HCT116 (cell line): ENCODE measurements around the gene CUL4A. TPM values are rescaled to one million over a fixed set of nuclear protein-coding genes. Genes with fewer than 3 reads are reported as not detected.

Source experiments
- ATAC-seq: fragments of 200-7000 bp; cut with Tn5 transposase; 2 replicates; pipeline ENCODE4 v1.9.1; 2020; ENCODE audit warnings: mild to moderate bottlenecking, moderate library complexity
- BruUV-seq: library from RNA; stranded (reverse); fragments of 400-500 nt; replicated peaks from 2 replicates; lab custom pipeline; 2021; lab: Mats Ljungman, UMichigan
- CTCF ChIA-PET: fragments of 300-600 bp; sonication (Branson Sonifier 250); formaldehyde crosslinking; loops from one replicate; lab custom pipeline; 2021; ENCODE audit warnings: antibody characterized with exemption; lab: Charles Lee
- POLR2A ChIA-PET: fragments of 300-600, 350-600 bp; sonication (Branson Sonifier 250); formaldehyde crosslinking; loops from one replicate; lab custom pipeline; 2021; ENCODE audit warnings: antibody characterized with exemption; lab: Charles Lee
- RAD21 ChIA-PET, 2 experiments: fragments of 300-600 bp; sonication (Branson Sonifier 250); formaldehyde crosslinking; loops; one replicate each; lab custom pipeline; 2023; ENCODE audit warnings: low total read pairs in 2 of 2; ENCODE audit not compliant: uncharacterized antibody in 2 of 2, unreplicated experiment in 2 of 2, low non-redundant PET in 1 of 2; lab: Charles Lee
- DNase-seq: peaks from one replicate; pipeline ENCODE4 v3.0.0-alpha.2; 2010; ENCODE audit warnings: low read depth, low spot score
- H2AFZ ChIP-seq: fragments of 200-600 bp; shearing (Covaris generic), sonication (generic); 2 replicates; pipeline ENCODE4 v1.6.1; 2017; ENCODE audit warnings: low read depth, mixed run types, mixed read lengths, antibody characterized with exemption, low read length; ENCODE audit not compliant: poor library complexity, severe bottlenecking
- H3K27ac ChIP-seq: 2 replicates; pipeline ENCODE4 v1.5.1; 2012; ENCODE audit warnings: low read depth, low read length
- H3K27me3 ChIP-seq: fragments of 200-600 bp; sonication (generic); 2 replicates; pipeline ENCODE4 v1.6.1; 2016; ENCODE audit warnings: mixed run types, low read length, mixed read lengths; ENCODE audit not compliant: insufficient read depth
- H3K36me3 ChIP-seq, 2 experiments: fragments of 200-500 bp in 1 of 2; fragments of 200-600 bp in 1 of 2; sonication (Bioruptor generic) in 1 of 2; sonication (generic) in 1 of 2; 2 replicates each; pipeline versions ENCODE4 v1.5.1 to v1.6.1; 2014 to 2016; ENCODE audit warnings: low read length in 2 of 2, inconsistent platforms in 1 of 2, mixed read lengths in 1 of 2, mixed run types in 1 of 2; ENCODE audit not compliant: insufficient read depth in 2 of 2, control insufficient read depth in 1 of 2
- H3K4me1 ChIP-seq, 2 experiments: fragments of 200-600 bp in 1 of 2; sonication (generic) in 1 of 2; 2 replicates each; pipeline versions ENCODE4 v1.5.1 to v1.6.1; 2012 to 2017; ENCODE audit warnings: low read length in 2 of 2, inconsistent platforms in 1 of 2, mild to moderate bottlenecking in 1 of 2, mixed read lengths in 1 of 2, mixed run types in 1 of 2, moderate library complexity in 1 of 2; ENCODE audit not compliant: insufficient read depth in 2 of 2, control insufficient read depth in 1 of 2
- H3K4me2 ChIP-seq: fragments of 200-600 bp; sonication (generic); 2 replicates; pipeline ENCODE4 v1.6.1; 2017; ENCODE audit warnings: mixed run types, low read length, mixed read lengths
- H3K4me3 ChIP-seq, 2 experiments: fragments of 200-600 bp in 1 of 2; sonication (generic) in 1 of 2; replicated peaks in 1 of 2; 2 replicates each; pipeline ENCODE4 v1.5.1; 2011 to 2016; ENCODE audit warnings: low read length in 2 of 2, control low read depth in 1 of 2, low read depth in 1 of 2, mild to moderate bottlenecking in 1 of 2, mixed read lengths in 1 of 2, mixed run types in 1 of 2
- H3K79me2 ChIP-seq: fragments of 200-600 bp; sonication (generic); 2 replicates; pipeline ENCODE4 v1.6.1; 2017; ENCODE audit warnings: mild to moderate bottlenecking, mixed run types, low read length, moderate library complexity, mixed read lengths; ENCODE audit not compliant: insufficient read depth
- H3K9ac ChIP-seq: fragments of 200-600 bp; sonication (generic); 2 replicates; pipeline ENCODE4 v1.6.1; 2016; ENCODE audit warnings: low read length, mixed read lengths
- H3K9me2 ChIP-seq: fragments of 200-600 bp; sonication (generic), shearing (Covaris generic); 2 replicates; pipeline ENCODE4 v1.6.1; 2017; ENCODE audit warnings: mixed run types, mild to moderate bottlenecking, moderate library complexity; ENCODE audit not compliant: insufficient read depth
- H3K9me3 ChIP-seq, 2 experiments: fragments of 200-500 bp in 1 of 2; fragments of 200-600 bp in 1 of 2; sonication (Bioruptor generic) in 1 of 2; sonication (generic) in 1 of 2; 2 replicates each; pipeline ENCODE4 v1.6.1; 2014 to 2017; ENCODE audit warnings: low read length in 2 of 2, mixed read lengths in 2 of 2, inconsistent platforms in 1 of 2, low read depth in 1 of 2, mild to moderate bottlenecking in 1 of 2, mixed run types in 1 of 2, moderate library complexity in 1 of 2; ENCODE audit not compliant: control insufficient read depth in 1 of 2, insufficient read depth in 1 of 2
- H4K20me1 ChIP-seq: fragments of 200-600 bp; sonication (generic), shearing (Covaris generic); 2 replicates; pipeline ENCODE4 v1.6.1; 2017; ENCODE audit warnings: mixed run types, mild to moderate bottlenecking, moderate library complexity; ENCODE audit not compliant: insufficient read depth
- ATF3 ChIP-seq: IDR thresholded peaks from 2 replicates; pipeline ENCODE4 v1.6.1; 2012
- CEBPB ChIP-seq: IDR thresholded peaks from 2 replicates; pipeline ENCODE4 v1.6.1; 2012; ENCODE audit warnings: low read depth
- CTCF ChIP-seq, 3 experiments: fragments of 200-600 bp in 1 of 3; sonication (generic) in 1 of 3; IDR thresholded peaks in 2 of 3; conservative IDR thresholded peaks in 1 of 3; 2 replicates each; pipeline ENCODE4 v1.5.1; 2012 to 2017; ENCODE audit warnings: low read depth in 2 of 3, low read length in 2 of 3, antibody characterized with exemption in 1 of 3, borderline replicate concordance in 1 of 3, control low read depth in 1 of 3, mild to moderate bottlenecking in 1 of 3, mixed read lengths in 1 of 3, mixed run types in 1 of 3, moderate library complexity in 1 of 3; ENCODE audit not compliant: insufficient read depth in 1 of 3
- EGR1 ChIP-seq: IDR thresholded peaks from 2 replicates; pipeline ENCODE4 v1.6.1; 2012; ENCODE audit warnings: low read depth
- ELF1 ChIP-seq: IDR thresholded peaks from 2 replicates; pipeline ENCODE4 v1.6.1; 2012; ENCODE audit warnings: low read depth, borderline replicate concordance
- JUND ChIP-seq: IDR thresholded peaks from 2 replicates; pipeline ENCODE4 v1.6.1; 2012
- MAX ChIP-seq: IDR thresholded peaks from 2 replicates; pipeline ENCODE4 v1.6.1; 2012
- POLR2A ChIP-seq: IDR thresholded peaks from 2 replicates; pipeline ENCODE4 v1.7.0; 2011; ENCODE audit warnings: borderline replicate concordance; ENCODE audit not compliant: insufficient read depth, insufficient read length; ENCODE audit errors: extremely low read depth
- RAD21 ChIP-seq: IDR thresholded peaks from 2 replicates; pipeline ENCODE4 v1.6.1; 2012; ENCODE audit warnings: low read depth, mild to moderate bottlenecking
- SIN3A ChIP-seq: IDR thresholded peaks from 2 replicates; pipeline ENCODE4 v1.6.1; 2012; ENCODE audit warnings: low read depth
- SP1 ChIP-seq: IDR thresholded peaks from 2 replicates; pipeline ENCODE4 v1.6.1; 2012; ENCODE audit warnings: low read depth
- TCF7L2 ChIP-seq: IDR thresholded peaks from 2 replicates; pipeline ENCODE4 v1.7.0; 2011; ENCODE audit warnings: borderline replicate concordance, inconsistent platforms; ENCODE audit not compliant: insufficient read depth, insufficient read length; ENCODE audit errors: extremely low read depth
- YY1 ChIP-seq: IDR thresholded peaks from 2 replicates; pipeline ENCODE4 v1.6.1; 2011; ENCODE audit warnings: low read length, low read depth, moderate library complexity, mild to moderate bottlenecking; ENCODE audit not compliant: insufficient replicate concordance; ENCODE audit errors: extremely low read depth
- ZBTB33 ChIP-seq: IDR thresholded peaks from 2 replicates; pipeline ENCODE4 v1.6.1; 2011; ENCODE audit warnings: mild to moderate bottlenecking, low read length, moderate library complexity; ENCODE audit not compliant: insufficient replicate concordance; ENCODE audit errors: extremely low read depth
- ZNF274 ChIP-seq: fragments of 200-500 bp; sonication (Bioruptor generic); IDR thresholded peaks from 2 replicates; pipeline ENCODE4 v1.6.1; 2014; ENCODE audit warnings: mild to moderate bottlenecking, low read depth, low read length, inconsistent platforms
- intact Hi-C: fragments of 100-400 bp; cut with micrococcal nuclease; formaldehyde crosslinking; loops from 2 replicates; pipeline ENCODE4 v1.10.0; 2022
- total RNA-seq: library from RNA; stranded (reverse); gene quantifications from one replicate; pipeline ENCODE4 v1.2.1, GENCODE V29; 2021; ENCODE audit not compliant: unreplicated experiment

The CUL4A gene
- total RNA-seq, 1 experiment from 2014 or later: 76.5 TPM

GRCh38 chr13:113231306-113232207, 22.1 kb downstream of the CUL4A start (continued):
- TF ChIP-seq EGR1 (no peak), POLR2A (no peak)
- TF ChIP-seq, all 23 proteins: peak for 0

GRCh38 chr13:113232208-113233003, 23.0 kb downstream of the CUL4A start:
- Histone ChIP-seq H3K27me3 (no peaks in the 10 kb centered on the region), H2AFZ (no peak overlapping the region), H3K9me2 (no peaks in the 10 kb centered on the region), H3K79me2 (peaks cover 24% of the 10 kb centered on the region; the same call in 1 of the 2 replicates), H3K36me3 (peaks cover 17 to 18% of the 10 kb centered on the region in 2 experiments; a peak in 3 of 4 replicates), H3K9ac (no peak overlapping the region), H3K4me3 (no peak overlapping the region), H3K4me1 (no peaks in the 10 kb centered on the region), H3K9me3 (no peaks in the 10 kb centered on the region), H3K4me2 (no peak overlapping the region), H3K27ac (no peak overlapping the region), H4K20me1 (no peaks in the 10 kb centered on the region)
- BruUV-seq: no TSS peak
- ATAC-seq (no peak), DNase-seq (no peak)
- intact Hi-C loops: no loop called here
- ChIA-PET POLR2A (no interaction called here), CTCF (no interaction called here), RAD21 (interaction anchor here in 1 of 2 experiments (0.8 kb wide), 1 partner anchor 166 kb away, joined by 3 read pairs; no protein-coding TSS in a partner anchor)
- TF ChIP-seq TCF7L2: no peak
- no peak for TF ChIP-seq ELF1
- no peak for TF ChIP-seq CTCF (IDR thresholded peaks at IDR 0.05 in 2 of 3, conservative IDR thresholded peaks at IDR 0.05 in 1 of 3; ENCODE audit: borderline replicate concordance in 1 of 3, insufficient read depth in 1 of 3, low read depth in 2 of 3, low read length in 2 of 3)
- TF ChIP-seq JUND: no peak
- no peak for TF ChIP-seq ATF3
- no peak for TF ChIP-seq ZBTB33
- TF ChIP-seq RAD21: no peak
- no peak for TF ChIP-seq MAX
- TF ChIP-seq SP1: no peak
- TF ChIP-seq YY1: no peak
- TF ChIP-seq ZNF274: no peak
- TF ChIP-seq CEBPB: no peak
- no peak for TF ChIP-seq SIN3A
